ENCODE measurements around the gene ELAC1.
A peak's percentile ranks its signal among the peaks of the same experiment; 100 is the strongest.

ELAC1 gene

GRCh38 chr18:51030537-51031258 lies 62.9 kb downstream of the ELAC1 start:
- peak; percentile 68 for DNase-seq (ENCODE audit: extremely low read depth, insufficient read length)
- H3K36me3 ChIP-seq (ENCODE audit: control insufficient read depth, insufficient read depth, low read length) = peaks cover 3% of the 10 kb centered on the region; the same call in 1 of the 2 replicates
- no peak for TF ChIP-seq CTCF (IDR thresholded peaks at IDR 0.05; ENCODE audit: insufficient read depth, low read length, poor library complexity, severe bottlenecking)

DNA sequence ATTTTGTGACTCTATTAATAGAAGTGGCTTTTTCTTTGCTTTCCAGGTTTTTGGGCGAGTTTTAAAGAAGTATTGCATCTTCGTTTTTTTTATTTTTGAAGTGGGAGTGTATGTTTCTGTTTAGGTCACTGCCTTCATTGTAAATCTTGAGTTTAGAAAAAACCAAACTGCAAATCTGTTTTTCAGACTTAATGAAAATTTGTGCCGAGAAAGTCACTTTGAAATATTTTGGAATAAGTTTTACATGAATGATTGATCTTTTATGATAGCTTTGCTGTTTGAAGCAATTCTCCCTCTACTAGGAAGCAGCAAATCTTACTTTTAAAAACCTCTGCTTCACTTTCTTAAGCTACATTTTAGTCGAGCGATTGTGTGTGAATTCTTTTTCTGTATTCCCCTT lies 64.4 kb downstream of the ELAC1 start:
- TF ChIP-seq CTCF (IDR thresholded peaks at IDR 0.05; ENCODE audit: insufficient read depth, low read length, poor library complexity, severe bottlenecking) = no peak
- Histone ChIP-seq H3K27me3 (replicated peaks; ENCODE audit: control insufficient read depth, insufficient read depth, low read length) (no peaks in the 10 kb centered on the region), H3K4me3 (replicated peaks; ENCODE audit: low read depth, low read length) (peak overlapping the region; percentile 5), H3K36me3 (ENCODE audit: control insufficient read depth, insufficient read depth, low read length) (no peaks in the 10 kb centered on the region)
- no peak for DNase-seq (ENCODE audit: extremely low read depth, insufficient read length)

More at GRCh38 chr18:51030537-51031258, 62.9 kb downstream of the ELAC1 start:
- Histone ChIP-seq H3K4me3 (replicated peaks; ENCODE audit: low read depth, low read length) (peak overlapping the region; percentile 71), H3K27me3 (replicated peaks; ENCODE audit: control insufficient read depth, insufficient read depth, low read length) (no peaks in the 10 kb centered on the region)

DNA sequence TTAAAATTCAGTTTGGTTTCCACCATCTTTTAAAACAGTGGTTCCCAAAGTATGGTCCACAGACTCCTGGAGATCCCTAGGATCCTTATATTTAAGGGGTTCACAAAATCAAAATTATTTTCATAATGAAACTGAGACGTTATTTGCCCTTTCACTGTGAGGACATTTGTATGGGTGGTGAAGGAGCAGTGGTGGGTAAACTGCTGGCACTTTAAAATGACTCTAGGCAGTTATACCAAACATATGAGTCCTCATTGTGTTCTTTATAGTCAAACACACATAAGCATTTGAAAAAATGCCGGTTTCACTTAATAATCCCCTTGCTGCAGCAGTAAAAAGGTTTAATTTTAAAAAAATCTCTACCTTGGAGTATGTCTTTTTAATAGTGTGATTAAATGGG lies 69.4 kb downstream of the ELAC1 start:
- Histone ChIP-seq H3K27me3 (replicated peaks; ENCODE audit: control insufficient read depth, insufficient read depth, low read length) (no peaks in the 10 kb centered on the region), H3K36me3 (ENCODE audit: control insufficient read depth, insufficient read depth, low read length) (no peaks in the 10 kb centered on the region), H3K4me3 (replicated peaks; ENCODE audit: low read depth, low read length) (no peak overlapping the region)
- no peak for DNase-seq (ENCODE audit: extremely low read depth, insufficient read length)
- no peak for TF ChIP-seq CTCF (IDR thresholded peaks at IDR 0.05; ENCODE audit: insufficient read depth, low read length, poor library complexity, severe bottlenecking)

All from GM06990 (cell line).